NCI-H128 (cell line): ENCODE measurements around the gene PALLD.

Experiments
- DNase-seq: peaks from one replicate; lab custom pipeline; 2025; ENCODE audit not compliant: unreplicated experiment; lab: John Stamatoyannopoulos, UW

PALLD gene

DNA sequence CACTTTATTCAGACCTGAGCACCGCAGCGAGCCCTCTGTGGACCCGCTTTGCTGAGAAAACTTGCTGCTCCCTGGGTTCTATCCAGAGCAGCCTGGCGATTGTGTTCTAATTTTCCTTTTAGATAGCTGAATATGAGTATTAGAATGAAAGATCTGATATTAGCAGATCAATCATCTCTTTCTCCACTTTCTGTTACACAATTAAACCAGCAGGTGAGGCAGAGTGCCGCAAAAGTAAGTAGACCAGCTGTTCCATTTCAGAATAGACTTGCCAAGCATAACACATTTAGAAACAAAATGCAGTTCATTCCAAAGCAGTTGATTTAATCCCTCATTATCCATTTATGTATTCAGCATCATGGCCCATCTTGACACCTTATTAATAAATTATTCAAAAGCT, 58.6 kb downstream of the PALLD start:
- no peak for DNase-seq

DNA sequence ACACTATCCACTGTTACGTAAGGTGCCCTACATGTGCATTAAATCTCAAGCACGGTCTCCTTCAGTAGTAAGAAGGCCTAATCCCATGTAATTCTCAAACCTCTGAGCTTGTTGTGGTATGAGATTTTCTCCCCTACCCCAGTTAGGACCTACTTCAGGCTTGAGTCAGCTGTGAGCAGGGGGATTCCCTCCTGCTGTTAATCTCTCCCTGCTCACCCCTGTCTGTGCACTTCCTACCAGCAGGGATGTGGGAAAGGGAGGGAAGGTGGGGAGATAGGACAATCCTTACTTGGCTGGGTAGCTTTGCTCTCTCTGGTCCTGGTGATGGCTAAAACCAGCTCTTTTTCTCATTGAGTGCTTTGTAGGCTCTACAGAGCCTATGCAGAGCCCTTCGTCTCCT, 60.8 kb downstream of the PALLD start:
- DNase-seq = no peak

DNA sequence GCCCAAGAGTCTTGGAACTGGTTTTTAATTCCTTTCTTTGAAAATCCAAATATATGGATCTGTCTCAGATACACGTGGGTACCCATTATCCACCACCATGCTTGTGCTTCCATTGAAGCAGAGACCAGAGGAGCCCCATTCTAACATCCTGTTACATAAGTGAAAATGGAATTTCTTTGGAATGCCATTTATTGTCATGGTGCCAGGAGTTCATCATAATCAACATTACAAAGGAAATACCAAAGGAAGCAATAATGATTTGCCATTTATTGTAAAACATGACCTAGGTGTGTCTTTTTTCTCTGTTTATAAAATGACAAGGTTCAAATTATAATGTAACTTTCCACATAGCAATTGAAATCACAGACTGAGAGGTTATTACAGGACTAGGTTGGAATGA, 61.7 kb downstream of the PALLD start:
- DNase-seq = no peak

DNA sequence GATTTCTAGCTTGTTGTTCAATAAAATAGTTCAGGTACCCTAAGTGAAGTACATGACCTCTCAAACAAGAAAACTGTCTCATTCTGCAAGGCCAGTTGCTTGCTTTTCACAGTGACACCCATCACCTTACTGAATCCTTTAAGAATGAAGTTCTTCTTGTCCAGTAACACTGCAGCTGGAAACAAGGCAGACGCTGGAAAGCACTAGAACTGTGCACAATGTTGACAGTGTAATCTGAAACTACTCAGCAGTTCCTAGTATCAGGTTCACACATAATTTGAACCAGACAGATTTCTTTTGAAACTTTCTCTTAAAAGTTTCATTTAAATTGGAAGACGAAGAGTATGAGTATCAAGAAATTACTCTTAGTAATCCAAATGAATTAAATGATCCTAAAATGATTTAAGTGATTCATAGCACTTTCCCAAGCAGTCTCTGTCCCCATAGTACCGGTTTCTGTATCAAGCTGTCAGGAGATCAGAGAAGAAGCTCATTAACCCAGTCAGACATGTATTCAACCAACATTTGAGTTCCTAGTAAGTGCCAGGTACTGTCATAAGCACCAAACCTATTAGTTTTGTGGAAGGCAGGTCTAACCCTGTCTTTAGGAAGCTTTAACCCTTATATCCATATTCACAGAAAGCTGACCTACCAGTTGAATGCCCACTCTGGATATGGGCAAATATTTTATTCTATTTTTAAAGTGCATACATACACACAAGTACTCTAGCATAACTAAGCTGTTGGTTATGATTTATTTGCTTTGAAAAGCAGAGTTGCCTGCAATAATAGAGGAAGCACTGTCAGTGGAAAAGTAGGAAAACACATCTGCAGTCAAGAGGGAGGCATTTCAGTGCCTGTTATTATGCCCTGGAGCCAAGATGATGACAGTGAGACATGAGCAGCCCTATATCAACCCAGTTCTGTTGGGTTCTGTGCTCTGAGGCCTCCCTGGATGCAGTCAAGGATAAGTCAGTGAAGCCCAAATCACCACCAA, 63.6 kb downstream of the PALLD start:
- DNase-seq = no peak

DNA sequence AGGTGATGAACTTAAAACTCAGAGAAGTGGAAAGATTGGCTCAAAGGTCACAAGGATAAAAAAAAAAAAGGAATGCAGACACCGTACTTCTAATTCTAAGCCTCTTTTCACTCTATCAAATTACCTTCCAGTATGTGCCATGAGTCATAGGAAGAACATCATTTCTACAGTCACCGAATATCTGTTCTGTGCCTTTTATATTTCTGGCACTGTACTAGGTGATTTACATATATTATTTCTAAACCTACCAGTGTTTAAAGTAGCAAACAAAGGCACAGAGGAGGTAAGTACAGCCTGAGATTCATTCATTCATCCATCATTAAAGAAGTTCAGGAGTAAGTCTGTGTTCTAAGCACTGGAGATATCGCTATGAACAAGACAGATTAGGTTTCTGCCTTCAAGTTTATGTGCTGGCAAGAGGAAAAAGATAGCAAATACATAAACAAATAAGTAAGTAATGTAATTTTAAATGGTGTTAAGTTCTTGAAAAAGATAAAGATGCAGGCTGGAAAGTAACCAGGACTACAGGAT, 65.3 kb downstream of the PALLD start:
- DNase-seq = no peak

DNA sequence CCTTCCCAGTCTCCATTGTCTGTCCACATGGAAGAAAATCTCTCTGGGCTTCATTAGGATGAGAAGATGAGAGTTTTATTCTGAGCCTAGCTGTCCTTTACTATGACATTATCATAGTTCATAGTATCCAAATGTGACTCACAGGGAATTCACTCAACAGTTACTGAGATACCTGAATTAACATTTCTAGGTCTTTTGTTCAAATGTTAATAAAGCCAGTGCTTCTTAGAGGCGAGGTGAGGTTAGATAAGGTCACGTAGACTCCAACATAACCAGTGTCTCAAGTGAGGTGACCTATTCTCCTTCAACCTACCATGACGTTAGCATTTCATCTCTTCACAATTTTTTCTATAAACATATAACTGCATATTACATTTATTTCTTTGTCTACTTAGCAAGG, 67.2 kb downstream of the PALLD start:
- DNase-seq = no peak

DNA sequence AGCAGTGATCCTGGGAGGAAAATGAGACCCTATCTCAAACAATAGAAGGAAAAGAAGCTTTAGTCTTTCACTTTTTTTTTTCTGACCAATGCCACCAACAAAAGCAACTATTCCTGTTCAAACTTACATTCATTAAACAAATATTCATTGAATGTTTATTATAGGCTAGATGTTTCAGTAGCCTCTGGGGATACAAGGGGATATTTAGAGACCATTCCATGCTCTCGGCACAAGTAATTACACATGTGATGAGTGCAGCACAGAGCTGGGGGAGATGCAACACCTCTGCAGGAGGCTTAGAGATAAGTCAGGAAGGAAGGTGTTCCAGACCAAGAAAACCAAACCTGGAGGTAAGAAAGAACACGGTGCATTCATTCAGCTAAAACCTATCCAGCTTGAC, 68.3 kb downstream of the PALLD start:
- no peak for DNase-seq

DNA sequence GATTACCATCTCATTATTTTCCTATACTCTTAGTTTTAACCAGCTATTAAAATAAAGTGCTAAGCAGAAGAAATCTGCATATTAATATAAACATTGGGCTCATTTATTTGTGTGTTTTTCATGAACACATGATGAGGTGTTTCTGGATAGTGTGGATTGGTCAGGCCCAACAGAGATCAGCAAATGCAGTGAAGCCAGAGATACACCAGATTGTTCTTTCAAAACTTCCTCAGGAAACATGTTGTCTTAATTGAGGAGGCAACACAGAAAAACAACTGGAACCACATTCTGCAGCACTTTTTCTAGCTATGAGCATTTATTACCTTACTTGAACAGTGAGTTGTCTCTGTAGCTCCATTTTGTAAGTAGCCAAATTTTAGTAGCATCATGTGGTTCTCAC, 69.9 kb downstream of the PALLD start:
- no peak for DNase-seq

DNA sequence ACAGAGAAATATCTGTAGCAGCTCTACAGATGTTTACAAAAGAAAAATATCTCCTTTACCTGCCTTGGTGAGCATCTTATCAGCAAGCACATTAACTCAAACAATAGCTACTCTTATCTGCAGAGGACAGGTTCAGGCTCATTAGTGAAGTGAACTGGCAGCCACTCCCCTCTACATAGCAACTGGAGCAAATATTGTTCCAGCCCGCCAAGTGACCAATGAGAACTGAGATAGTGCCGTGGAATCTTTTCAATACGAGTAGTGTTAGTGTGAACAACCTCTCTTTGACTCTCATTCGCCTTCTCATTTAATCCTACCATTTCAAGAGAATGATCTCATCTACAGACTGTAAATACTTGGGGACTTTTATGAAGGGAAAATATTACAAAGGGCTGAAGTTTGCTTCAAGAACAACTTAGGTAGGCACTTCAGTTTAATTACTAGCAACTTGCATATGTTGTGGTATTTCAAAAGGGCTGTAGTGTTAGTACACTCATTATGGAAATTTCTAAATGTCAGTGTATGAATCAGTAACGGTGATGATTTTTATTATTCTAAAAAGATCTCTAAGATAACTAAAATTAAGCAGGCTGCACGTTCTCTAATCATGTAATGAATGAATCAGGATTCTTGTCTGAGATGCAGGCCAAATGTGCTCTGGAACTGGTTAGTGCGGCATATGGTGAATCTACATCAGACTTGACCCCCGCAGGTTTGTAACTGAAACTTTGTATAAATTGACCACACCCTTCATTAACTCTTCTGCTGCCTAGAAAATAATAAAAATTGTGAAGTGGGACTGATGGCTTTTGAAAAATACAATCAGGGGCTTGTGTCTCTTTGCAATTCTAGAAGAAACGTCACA, 72.4 kb downstream of the PALLD start:
- DNase-seq = no peak

DNA sequence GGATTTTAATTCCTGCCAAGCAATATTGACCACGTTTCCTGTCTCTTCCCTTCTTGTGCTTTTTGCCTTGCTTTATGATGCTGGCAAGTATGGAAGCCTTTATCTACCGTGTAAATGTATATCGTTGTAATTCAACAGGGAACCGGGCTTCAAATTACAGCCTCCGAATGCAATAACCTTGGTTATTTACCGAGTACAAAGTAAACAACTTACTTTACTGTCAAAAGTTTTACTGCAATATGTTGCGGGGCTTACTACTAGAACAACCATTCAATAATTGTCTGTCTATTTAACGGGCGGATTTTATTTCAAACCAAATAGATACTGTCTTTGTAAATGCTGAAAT, 73.1 kb downstream of the PALLD start:
- no peak for DNase-seq

DNA sequence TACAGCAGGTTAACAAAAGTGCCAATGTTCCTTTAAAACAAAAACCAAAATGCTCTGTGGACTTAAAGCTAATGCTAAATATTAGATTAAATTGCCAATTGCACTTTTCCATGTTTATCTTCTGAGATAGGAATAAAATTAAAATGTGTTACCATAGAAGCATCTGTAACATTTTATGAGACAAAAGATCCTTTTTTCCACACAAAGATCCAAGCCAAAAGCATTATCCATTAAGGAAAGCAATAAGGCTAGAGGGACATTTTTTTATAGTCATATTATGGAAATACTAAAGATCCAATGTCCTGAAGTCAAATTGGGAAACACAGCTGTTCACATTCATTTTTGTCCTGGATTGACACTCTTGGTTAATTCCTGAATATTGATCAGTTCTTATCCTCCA, 73.6 kb downstream of the PALLD start:
- DNase-seq = no peak

DNA sequence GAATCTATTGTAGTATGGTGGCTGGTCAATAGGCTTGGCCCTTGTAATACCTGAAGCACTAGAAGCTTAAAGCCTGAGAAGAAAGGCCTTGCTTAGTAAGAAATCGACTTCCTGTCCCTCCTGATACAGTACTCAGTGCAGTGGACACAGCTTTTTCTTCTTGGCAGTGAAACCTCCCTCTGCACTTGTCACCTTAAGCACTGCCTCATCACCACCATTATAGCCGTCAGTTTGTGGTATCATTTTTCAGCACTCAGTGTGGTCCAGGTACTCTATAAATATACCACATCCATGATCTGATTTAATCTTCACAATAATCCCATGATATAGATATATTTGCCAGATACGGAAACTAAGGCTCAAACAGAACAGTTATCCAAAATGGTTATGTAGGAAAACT, 75.2 kb downstream of the PALLD start:
- DNase-seq = no peak

DNA sequence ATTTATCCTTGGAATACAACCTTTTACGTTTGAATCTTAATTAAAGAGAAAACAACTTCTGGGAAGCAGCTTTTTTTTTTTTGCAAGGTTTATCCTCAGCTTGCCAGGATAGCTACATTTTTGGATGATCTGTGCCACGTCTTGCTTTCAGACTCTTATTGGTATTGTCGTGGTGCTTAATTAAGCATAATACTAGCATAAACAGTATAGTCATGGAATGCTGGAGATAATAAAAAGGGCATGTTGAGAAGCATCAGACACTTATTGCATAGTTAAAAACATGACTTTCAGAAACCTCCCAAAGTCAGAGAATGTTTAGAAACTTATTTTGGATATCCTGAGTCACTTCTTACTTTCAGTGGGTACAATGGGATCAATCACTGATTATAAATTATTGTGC, 77.0 kb downstream of the PALLD start:
- DNase-seq = no peak

DNA sequence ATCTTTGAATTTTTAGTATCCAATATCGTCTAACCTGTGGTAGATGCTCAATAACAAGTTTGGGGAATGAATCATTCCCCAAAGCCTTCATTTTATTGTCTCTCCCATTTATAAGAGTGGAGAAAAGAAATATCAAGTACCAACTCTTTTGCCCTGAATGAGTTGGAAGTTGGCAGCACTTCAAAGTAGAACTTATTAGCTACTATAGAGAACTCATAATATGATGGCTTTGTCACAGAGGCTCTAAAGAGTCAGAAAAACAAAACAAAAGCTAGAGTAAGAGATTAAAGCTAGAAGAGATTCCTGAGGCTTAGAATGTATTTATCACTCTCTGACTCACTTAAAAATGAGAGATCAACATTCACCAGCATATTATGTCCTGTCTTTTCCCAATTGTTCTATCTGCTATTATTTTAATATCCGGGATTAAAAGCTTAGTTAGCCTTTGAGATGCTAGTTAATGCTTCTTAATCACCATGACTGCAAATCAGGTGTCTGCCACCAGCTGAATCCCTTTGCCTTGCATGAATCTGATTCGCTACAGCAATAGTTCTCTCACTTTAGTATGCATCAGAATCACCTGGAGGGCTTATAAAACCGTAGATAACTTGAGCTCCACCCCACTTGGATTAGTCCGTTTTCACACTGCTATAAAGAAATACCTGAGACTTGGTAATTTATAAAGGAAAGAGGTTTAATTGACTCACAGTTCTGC, 77.9 kb downstream of the PALLD start:
- DNase-seq = no peak

DNA sequence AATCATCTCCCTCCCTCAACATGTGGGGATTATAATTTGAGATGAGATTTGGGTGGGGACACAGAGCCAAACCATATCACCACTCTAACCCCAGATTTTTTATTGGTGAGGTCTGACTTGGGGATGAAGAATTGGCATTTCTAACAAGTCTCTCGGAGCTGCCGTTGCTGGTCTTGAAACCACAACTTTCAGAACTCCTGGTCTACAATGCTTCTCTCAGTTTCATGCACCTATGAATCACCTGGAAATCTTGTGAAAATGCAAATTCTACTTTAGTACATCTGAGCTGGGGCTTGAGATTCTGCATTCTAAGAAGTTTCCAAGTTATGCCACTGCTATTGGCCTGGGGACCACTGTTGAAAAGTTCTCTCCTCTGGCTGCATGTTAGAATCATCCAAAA, 78.6 kb downstream of the PALLD start:
- DNase-seq = no peak

DNA sequence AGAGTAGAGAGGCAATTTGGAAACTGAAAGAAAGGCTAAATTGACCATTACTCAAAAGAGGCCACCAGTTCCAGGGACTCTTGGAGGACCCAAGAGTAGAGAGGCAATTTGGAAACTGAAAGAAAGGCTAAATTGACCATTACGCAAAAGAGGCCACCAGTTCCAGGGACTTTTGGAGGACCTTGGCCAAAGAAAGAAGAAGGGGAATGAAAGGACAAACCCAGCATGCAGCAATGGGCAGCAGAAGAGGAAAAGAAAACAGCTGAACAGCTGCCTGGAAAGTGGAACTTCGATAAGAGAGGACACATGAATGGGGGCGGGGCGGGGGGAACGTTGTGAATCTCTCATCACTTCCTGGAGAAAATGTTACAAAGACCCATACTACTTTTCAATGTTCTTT, 80.8 kb downstream of the PALLD start:
- no peak for DNase-seq

DNA sequence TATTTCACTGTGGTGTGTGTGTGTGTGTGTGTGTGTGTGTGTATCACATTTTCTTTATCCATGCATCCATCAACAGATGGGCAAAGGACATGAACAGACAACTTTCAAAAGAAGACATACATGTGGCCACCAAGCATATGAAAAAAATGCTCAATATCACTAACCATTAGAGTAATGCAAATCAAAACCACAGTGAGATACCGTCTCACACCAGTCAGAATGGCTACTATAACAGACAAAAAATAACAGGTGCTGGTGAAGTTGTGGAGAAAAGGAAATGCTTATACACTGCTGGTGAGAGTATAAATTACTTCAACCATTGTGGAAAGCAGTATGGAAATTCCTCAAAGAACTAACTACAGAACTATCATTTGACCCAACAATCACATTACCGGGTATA, 83.4 kb downstream of the PALLD start:
- DNase-seq = no peak

DNA sequence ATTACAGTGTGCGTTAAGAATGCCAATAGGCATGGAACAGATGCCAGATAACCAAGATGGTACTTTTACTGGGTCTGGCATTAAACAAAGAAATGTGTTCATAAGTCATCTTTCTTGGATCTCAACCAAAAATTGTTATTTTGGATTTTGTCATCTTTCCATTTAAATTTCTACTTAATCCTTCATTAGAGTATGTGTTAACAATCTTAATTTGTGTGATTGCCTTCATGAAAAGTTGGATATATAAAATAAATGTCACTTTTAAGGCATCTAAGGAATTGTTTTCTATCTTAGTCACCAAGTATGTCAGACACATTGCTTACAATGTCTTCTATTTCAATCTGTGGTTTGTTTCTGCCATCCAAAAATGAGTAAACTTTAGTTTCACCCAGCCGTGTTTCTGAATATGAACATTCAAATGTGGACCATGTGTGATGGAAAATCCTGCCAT, 87.5 kb downstream of the PALLD start:
- DNase-seq = no peak

DNA sequence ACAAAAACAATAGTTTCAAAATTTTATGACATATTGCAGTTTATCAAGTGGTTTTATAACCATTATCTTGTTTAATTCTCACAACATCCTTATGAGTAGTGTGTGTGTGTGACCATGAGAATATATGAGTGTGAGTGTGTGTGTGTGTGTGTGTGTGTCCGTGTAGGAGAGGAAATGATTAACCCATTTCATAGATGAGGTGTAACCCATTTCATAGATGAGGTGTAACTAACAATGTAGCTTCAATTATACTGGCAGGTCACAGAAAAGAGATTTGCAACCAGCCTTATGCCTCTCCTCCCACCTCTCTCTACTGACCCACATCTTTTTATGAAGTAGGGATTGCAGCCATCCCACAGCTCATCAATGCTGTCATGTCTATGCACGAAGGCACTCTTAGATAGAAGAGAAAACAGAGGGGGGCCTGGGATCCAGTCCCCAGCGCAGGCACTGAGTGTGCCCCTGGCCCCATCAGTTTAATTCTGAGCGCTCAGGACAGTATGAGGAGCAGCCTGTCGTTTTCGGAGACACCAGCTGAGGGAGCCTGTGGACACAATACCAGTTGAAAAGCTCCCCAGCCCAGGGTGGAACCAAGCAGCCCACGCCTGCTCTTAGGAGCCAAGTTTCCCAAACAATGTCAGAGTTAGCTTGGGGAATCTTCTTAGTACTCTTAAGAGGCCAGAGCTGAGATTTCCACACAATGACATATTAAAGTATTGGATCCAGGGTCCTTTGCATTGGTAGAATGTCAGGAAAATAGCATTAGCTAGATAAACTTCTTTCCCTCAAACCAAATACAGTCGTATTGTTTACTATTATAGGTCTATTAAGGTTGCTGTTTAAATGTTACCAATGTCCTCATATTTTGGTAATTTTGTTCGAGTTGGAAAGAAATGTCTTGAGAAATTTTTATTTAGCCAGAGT, 88.6 kb downstream of the PALLD start:
- DNase-seq = peak; percentile 3

DNA sequence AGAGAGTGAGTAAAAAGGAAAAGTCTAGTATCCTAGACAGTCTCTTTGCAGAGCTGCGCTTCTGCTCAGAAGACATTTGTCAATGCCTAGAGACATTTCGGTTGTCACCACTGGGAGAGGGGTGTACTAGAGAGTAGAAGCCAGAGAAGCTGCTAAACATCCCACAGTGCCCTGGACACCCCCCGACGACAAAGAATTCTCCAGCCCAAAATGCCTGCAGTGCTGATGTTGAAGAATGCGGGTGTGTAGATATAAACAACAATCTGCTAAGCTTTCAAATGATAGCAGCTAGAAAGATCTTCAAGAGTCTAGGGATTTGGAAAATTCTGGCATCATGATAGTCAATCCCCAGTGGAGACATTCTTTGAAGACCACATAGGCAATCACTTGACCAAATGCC, 90.1 kb downstream of the PALLD start:
- DNase-seq = no peak
